ENCODE measurements around the gene CPEB4. TPM values are rescaled to one million over a fixed set of nuclear protein-coding genes. Genes with fewer than 3 reads are reported as not detected.
A peak's percentile ranks its signal among the peaks of the same experiment; 100 is the strongest.

CPEB4 gene
- total and polyA plus RNA-seq, 10 donors, result 2.3 to 107 (median 81.0) TPM

DNA sequence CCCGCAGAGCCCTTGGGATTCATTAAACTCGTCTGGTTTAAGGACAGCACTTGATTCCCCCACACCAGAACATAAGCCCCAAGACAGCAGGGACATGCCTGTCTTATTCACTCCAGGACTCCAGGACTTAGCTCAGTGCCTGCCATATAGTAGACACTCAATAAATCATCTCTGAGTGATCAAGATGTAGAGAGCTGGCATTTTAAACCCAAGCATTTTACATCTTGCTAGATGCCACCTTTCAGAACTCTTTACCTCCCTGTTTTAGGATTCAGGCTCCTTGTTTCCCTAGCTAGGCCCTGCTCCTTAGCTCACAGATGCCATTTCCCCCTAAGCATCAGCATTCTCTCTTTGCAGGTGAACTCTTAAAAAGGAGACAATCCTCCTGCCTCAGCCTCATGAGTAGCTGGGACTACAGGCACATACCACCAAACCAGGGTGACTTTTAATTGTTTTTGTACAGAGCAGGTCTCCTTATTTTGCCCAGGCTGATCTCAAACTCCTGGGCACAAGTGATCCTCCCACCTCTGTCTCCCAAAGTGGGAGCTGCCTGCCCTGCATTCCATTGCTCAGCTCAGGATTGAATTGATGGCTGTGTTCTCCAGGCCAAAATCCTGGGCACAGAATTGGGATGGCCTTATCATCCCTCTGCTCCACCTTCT lies 32.0 kb upstream of the CPEB4 start:
- intact Hi-C loops (cut with DNase I; ENCODE audit: low total_unique reads), result no loop called here
- no peaks in the 10 kb centered on the region for H3K9me3 ChIP-seq
- no peak overlapping the region for H3K4me3 ChIP-seq
- no peak for DNase-seq
- no peaks in the 10 kb centered on the region for H3K36me3 ChIP-seq
- TF ChIP-seq, protein P1, sequence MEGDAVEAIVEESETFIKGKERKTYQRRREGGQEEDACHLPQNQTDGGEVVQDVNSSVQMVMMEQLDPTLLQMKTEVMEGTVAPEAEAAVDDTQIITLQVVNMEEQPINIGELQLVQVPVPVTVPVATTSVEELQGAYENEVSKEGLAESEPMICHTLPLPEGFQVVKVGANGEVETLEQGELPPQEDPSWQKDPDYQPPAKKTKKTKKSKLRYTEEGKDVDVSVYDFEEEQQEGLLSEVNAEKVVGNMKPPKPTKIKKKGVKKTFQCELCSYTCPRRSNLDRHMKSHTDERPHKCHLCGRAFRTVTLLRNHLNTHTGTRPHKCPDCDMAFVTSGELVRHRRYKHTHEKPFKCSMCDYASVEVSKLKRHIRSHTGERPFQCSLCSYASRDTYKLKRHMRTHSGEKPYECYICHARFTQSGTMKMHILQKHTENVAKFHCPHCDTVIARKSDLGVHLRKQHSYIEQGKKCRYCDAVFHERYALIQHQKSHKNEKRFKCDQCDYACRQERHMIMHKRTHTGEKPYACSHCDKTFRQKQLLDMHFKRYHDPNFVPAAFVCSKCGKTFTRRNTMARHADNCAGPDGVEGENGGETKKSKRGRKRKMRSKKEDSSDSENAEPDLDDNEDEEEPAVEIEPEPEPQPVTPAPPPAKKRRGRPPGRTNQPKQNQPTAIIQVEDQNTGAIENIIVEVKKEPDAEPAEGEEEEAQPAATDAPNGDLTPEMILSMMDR (IDR thresholded peaks at IDR 0.05 in 8 of 11, conservative IDR thresholded peaks at IDR 0.05 in 3 of 11), result no peak
- TF ChIP-seq POLR2AphosphoS5 (IDR thresholded peaks at IDR 0.05) (no peak), POLR2A (IDR thresholded peaks at IDR 0.05) (no peak)
- peaks cover 0 to 3% (median 0%) of the 10 kb centered on the region in 7 donors for H3K27me3 ChIP-seq (replicated peaks in 1 of 7)
- peaks cover 0 to 22% (median 11%) of the 10 kb centered on the region in 6 donors for H3K4me1 ChIP-seq
- 87 to 94% (median 89%) methylated on average over 2 of the region's 2 CpGs for WGBS, 5 donors
- H3K27ac ChIP-seq, result no peak overlapping the region

DNA sequence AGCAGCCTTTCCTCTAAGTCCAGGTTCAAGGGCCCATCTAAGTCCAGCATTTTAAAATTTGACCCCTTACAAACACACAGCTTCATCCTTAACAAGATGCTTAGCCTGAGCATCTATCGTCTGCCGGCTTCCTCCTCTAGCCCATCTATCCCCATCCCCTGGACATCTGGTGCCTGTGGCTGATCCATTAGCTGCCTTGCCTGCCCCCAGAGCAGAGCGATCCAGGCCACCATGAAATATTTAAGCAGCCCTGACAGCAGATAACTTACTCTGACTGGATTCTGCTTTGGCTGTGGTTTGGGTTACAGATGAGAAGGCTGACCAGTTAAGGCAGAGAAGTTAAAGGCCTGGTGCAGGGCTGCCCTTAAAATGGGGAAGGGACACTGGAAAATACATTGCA lies 30.9 kb upstream of the CPEB4 start:
- DNase-seq, result no peak
- Histone ChIP-seq H3K27ac (no peak overlapping the region), H3K27me3 (replicated peaks in 1 of 7) (no peaks in the 10 kb centered on the region), H3K36me3 (no peaks in the 10 kb centered on the region), H3K4me3 (no peak overlapping the region), H3K9me3 (no peaks in the 10 kb centered on the region), H3K4me1 (peaks cover 0 to 17% (median 11%) of the 10 kb centered on the region in 6 donors)
- intact Hi-C loops (cut with DNase I; ENCODE audit: low total_unique reads), result no loop called here
- TF ChIP-seq, protein P1 (IDR thresholded peaks at IDR 0.05 in 8 of 11, conservative IDR thresholded peaks at IDR 0.05 in 3 of 11), result no peak
- TF ChIP-seq POLR2A (IDR thresholded peaks at IDR 0.05), result no peak
- WGBS, 5 donors, result 90 to 98% (median 93%) methylated on average over 3 of the region's 3 CpGs

DNA sequence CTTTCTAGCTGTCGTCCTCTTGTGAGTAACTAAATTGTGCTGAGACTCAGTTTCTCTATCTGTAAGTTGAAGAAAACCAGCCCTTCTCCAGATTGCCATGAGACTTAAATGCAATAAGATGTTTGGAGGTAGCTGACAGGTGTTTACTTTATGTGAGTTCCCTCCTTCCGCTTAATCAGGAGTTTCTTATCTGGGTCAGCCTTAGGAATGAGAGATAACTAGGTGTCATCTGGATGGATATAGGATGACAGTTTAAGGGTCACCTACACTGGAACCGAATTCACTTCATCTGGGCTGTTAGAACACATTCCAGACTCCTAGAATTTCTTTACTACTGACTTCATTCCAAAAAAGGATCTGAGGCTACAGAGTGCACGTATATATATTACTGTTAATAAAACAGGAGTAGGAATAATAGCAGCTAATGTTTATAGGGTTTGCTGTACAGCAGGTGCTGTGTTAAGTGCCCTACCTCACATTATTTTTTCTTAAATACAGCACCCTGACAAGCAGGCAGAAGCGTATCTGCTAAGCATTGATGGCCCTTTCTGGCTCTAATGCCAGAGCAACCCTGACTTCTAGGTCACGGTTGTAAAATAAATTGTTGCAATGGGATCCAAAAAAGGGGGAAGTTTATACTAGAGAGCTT lies 30.0 kb upstream of the CPEB4 start:
- H3K36me3 ChIP-seq, result no peaks in the 10 kb centered on the region
- 69 to 77% (median 71%) methylated on average over 6 of the region's 6 CpGs for WGBS, 5 donors
- H3K27ac ChIP-seq, result peak overlapping the region in 4 of 8 donors; percentile 7 to 53 (median 28)
- H3K4me1 ChIP-seq, result peaks cover 0 to 19% (median 11%) of the 10 kb centered on the region in 6 donors
- H3K27me3 ChIP-seq (replicated peaks in 1 of 7), result no peaks in the 10 kb centered on the region
- TF ChIP-seq POLR2A (IDR thresholded peaks at IDR 0.05), result no peak
- TF ChIP-seq, protein P1 (IDR thresholded peaks at IDR 0.05 in 8 of 11, conservative IDR thresholded peaks at IDR 0.05 in 3 of 11), result no peak
- TF ChIP-seq POLR2AphosphoS5 (IDR thresholded peaks at IDR 0.05), result no peak
- no peaks in the 10 kb centered on the region for H3K9me3 ChIP-seq
- intact Hi-C loops (cut with DNase I; ENCODE audit: low total_unique reads), result no loop called here
- no peak for DNase-seq
- no peak overlapping the region for H3K4me3 ChIP-seq

DNA sequence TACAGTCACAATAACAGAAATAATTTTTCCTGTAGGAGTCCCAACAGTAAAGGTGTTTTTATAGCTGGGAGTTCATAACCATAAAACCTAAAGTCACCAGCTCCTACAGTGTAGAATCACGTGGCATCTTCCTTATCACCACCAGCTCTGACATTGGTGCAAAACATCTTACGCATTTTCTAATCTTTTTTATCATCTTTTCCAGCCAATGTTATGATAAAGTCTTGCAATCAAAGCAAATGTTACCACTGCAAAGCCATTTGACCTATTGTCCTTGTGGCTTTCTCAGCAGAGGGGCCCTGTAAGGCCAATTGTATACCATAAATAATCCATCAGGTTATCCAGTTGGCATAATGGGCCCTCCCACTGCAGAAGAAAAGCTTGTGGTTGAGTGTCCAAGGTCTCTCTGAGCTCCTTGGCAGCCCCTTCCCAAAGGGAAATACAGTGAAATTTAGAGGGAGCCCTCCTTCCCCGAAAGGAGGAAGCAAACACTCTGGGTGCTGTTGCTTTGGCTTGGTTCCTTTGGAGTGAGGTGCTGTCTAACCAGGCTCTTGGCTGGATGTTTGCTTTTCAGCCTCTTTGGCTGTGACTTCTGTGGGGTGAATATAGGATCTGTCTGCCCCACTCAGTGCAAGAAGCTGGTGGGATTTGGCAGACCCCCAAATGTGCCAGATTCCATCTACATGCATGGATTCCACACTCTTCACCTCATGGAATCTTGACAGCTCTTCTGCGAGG lies 29.3 kb upstream of the CPEB4 start:
- TF ChIP-seq, protein P1 (IDR thresholded peaks at IDR 0.05 in 8 of 11, conservative IDR thresholded peaks at IDR 0.05 in 3 of 11), result no peak
- no peak for TF ChIP-seq POLR2A (IDR thresholded peaks at IDR 0.05)
- no peak for TF ChIP-seq POLR2AphosphoS5 (IDR thresholded peaks at IDR 0.05)
- H3K36me3 ChIP-seq, result no peaks in the 10 kb centered on the region
- H3K27ac ChIP-seq, result peak overlapping the region in 4 of 8 donors; percentile 7 to 53 (median 28)
- H3K4me1 ChIP-seq, result peaks cover 0 to 26% (median 14%) of the 10 kb centered on the region in 6 donors
- H3K9me3 ChIP-seq, result no peaks in the 10 kb centered on the region
- no peak overlapping the region for H3K4me3 ChIP-seq
- no peaks in the 10 kb centered on the region for H3K27me3 ChIP-seq (replicated peaks in 1 of 7)
- 65 to 80% (median 69%) methylated on average over 4 of the region's 4 CpGs for WGBS, 5 donors
- intact Hi-C loops (cut with DNase I; ENCODE audit: low total_unique reads), result no loop called here
- no peak for DNase-seq
